ENCODE results near the gene RHBDF1.

DNA sequence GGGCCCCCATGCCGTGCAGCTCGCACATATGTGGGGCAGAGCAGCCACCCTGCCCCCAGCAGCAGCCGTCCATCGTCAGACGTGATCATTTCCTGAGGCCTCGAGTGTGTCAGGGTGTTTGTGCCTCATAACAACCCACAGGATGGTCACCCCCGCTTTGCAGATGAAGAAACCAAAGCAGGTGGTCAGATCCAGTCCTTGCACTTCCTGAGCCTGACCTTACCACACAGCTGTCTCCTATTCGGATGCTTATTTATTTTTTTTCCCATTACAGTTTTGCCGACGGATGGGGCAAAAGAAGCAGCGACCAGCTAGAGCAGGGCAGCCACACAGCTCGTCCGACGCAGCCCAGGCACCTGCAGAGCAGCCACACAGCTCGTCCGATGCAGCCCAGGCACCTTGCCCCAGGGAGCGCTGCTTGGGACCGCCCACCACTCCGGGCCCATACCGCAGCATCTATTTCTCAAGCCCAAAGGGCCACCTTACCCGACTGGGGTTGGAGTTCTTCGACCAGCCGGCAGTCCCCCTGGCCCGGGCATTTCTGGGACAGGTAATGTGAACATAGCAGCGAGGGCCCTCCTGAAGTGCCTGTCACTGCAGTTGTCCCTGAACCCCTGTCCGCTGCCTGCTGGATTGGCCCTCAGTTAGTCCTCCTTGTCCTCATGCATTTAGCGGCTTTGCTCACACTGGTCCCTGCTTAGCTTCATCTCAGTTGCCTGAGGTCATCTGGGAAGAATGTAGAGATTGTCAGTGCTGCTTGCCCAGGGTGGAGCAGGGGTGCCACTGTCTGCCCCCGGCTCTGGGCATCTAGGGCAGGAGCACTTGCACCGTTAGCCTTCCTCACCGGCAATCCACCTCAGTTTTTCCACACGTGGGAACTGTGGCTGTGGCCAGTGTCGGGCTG lies 7.0 kb upstream of the RHBDF1 start:
- TF ChIP-seq, protein P1, sequence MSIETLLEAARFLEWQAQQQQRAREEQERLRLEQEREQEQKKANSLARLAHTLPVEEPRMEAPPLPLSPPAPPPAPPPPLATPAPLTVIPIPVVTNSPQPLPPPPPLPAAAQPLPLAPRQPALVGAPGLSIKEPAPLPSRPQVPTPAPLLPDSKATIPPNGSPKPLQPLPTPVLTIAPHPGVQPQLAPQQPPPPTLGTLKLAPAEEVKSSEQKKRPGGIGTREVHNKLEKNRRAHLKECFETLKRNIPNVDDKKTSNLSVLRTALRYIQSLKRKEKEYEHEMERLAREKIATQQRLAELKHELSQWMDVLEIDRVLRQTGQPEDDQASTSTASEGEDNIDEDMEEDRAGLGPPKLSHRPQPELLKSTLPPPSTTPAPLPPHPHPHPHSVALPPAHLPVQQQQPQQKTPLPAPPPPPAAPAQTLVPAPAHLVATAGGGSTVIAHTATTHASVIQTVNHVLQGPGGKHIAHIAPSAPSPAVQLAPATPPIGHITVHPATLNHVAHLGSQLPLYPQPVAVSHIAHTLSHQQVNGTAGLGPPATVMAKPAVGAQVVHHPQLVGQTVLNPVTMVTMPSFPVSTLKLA (conservative IDR thresholded peaks at IDR 0.05), result no peak
- TF ChIP-seq TFAM (CRISPR knock-in tag; conservative IDR thresholded peaks at IDR 0.05) (no peak), NFE2 (IDR thresholded peaks at IDR 0.05; ENCODE audit: low read depth) (no peak), EGR1 (conservative IDR thresholded peaks at IDR 0.05) (no peak), ARID3A (IDR thresholded peaks at IDR 0.05; ENCODE audit: borderline replicate concordance, low read depth, low read length) (no peak), KAT2B (IDR thresholded peaks at IDR 0.05; ENCODE audit: low read depth, low read length) (no peak), XRCC3 (IDR thresholded peaks at IDR 0.05) (no peak), EP300 (IDR thresholded peaks at IDR 0.05; ENCODE audit: low read length) (no peak), MXI1 (IDR thresholded peaks at IDR 0.05; ENCODE audit: low read depth, low read length) (no peak), CTCF (IDR thresholded peaks at IDR 0.05 in 2 of 3, conservative IDR thresholded peaks at IDR 0.05 in 1 of 3; ENCODE audit: insufficient read depth in 2 of 3, low read depth in 1 of 3, low read length in 3 of 3) (no peak), TOE1 (IDR thresholded peaks at IDR 0.05; ENCODE audit: borderline replicate concordance) (no peak), TOE1 (CRISPR knock-in tag; IDR thresholded peaks at IDR 0.05; ENCODE audit: borderline replicate concordance, low read depth) (no peak), JUND (IDR thresholded peaks at IDR 0.05; ENCODE audit: borderline replicate concordance, low read depth, low read length) (no peak), JUND (tag; IDR thresholded peaks at IDR 0.05; ENCODE audit: borderline replicate concordance, low read depth, low read length) (no peak), POLR2B (IDR thresholded peaks at IDR 0.05; ENCODE audit: low read depth, partially characterized antibody) (no peak)
- TF ChIP-seq, protein P2, sequence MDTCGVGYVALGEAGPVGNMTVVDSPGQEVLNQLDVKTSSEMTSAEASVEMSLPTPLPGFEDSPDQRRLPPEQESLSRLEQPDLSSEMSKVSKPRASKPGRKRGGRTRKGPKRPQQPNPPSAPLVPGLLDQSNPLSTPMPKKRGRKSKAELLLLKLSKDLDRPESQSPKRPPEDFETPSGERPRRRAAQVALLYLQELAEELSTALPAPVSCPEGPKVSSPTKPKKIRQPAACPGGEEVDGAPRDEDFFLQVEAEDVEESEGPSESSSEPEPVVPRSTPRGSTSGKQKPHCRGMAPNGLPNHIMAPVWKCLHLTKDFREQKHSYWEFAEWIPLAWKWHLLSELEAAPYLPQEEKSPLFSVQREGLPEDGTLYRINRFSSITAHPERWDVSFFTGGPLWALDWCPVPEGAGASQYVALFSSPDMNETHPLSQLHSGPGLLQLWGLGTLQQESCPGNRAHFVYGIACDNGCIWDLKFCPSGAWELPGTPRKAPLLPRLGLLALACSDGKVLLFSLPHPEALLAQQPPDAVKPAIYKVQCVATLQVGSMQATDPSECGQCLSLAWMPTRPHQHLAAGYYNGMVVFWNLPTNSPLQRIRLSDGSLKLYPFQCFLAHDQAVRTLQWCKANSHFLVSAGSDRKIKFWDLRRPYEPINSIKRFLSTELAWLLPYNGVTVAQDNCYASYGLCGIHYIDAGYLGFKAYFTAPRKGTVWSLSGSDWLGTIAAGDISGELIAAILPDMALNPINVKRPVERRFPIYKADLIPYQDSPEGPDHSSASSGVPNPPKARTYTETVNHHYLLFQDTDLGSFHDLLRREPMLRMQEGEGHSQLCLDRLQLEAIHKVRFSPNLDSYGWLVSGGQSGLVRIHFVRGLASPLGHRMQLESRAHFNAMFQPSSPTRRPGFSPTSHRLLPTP (IDR thresholded peaks at IDR 0.05; ENCODE audit: borderline replicate concordance, extremely low read depth, insufficient read length), result no peak
